HG03196 (cell line): Measurements from ENCODE around the gene OSBP2.
"Not testable (repeated sequence)": the region's sequence is repeated elsewhere in the genome, so short reads cannot be mapped to it uniquely, and the experiment has no call there.

Experiments
- ATAC-seq: cut with Tn5 transposase; IDR thresholded peaks from one replicate; pipeline ENCODE4 v1.9.1; 2021; ENCODE audit not compliant: unreplicated experiment

The OSBP2 gene

GRCh38 chr22:30694640-30695350 lies at the start of gene OSBP2:
Gene OSBP2 (plus strand): TSS chr22:30694874. CDS start chr22:30694910, 36 bp downstream.
- no peak for ATAC-seq

- no peak for ATAC-seq
Measured at GRCh38 chr22:30646518-30647160, 48.0 kb upstream of the OSBP2 start.

GRCh38 chr22:30647536-30647935 lies 47.1 kb upstream of the OSBP2 start:
- ATAC-seq = no peak

- no peak for ATAC-seq
Measured at GRCh38 chr22:30648825-30649224, 45.8 kb upstream of the OSBP2 start.

- peak; percentile 69 for ATAC-seq
Measured at GRCh38 chr22:30649430-30650007, 45.2 kb upstream of the OSBP2 start.

- ATAC-seq = no peak
Measured at GRCh38 chr22:30650508-30651116, 44.1 kb upstream of the OSBP2 start.

GRCh38 chr22:30652852-30653251 lies 41.8 kb upstream of the OSBP2 start:
- ATAC-seq = no peak

GRCh38 chr22:30654361-30654760 lies 40.3 kb upstream of the OSBP2 start:
- no peak for ATAC-seq

- no peak for ATAC-seq
Measured at GRCh38 chr22:30655532-30655931, 39.1 kb upstream of the OSBP2 start.

GRCh38 chr22:30662040-30662439 lies 32.6 kb upstream of the OSBP2 start:
- ATAC-seq = no peak

- no peak for ATAC-seq
Measured at GRCh38 chr22:30664798-30665197, 29.9 kb upstream of the OSBP2 start.

- ATAC-seq = no peak
Measured at GRCh38 chr22:30665266-30665665, 29.4 kb upstream of the OSBP2 start.

GRCh38 chr22:30665786-30666185 lies 28.9 kb upstream of the OSBP2 start:
- ATAC-seq = no peak

- ATAC-seq = no peak
Measured at GRCh38 chr22:30667107-30667493, 27.6 kb upstream of the OSBP2 start.

GRCh38 chr22:30667494-30668385 lies 26.9 kb upstream of the OSBP2 start, which contains the start of gene DUSP18:
Gene DUSP18 (minus strand): TSS chr22:30667875. CDS start chr22:30664003, 3,872 bp downstream.
- peak; percentile 81 for ATAC-seq

GRCh38 chr22:30668386-30668710 lies 26.3 kb upstream of the OSBP2 start:
- ATAC-seq = no peak

GRCh38 chr22:30671071-30671470 lies 23.6 kb upstream of the OSBP2 start:
- ATAC-seq = no peak

GRCh38 chr22:30673136-30673535 lies 21.5 kb upstream of the OSBP2 start:
- no peak for ATAC-seq

GRCh38 chr22:30674482-30674881 lies 20.2 kb upstream of the OSBP2 start:
- no peak for ATAC-seq

GRCh38 chr22:30675436-30675835 lies 19.2 kb upstream of the OSBP2 start:
- no peak for ATAC-seq

- not testable (repeated sequence) for ATAC-seq
Measured at GRCh38 chr22:30676565-30676964, 18.1 kb upstream of the OSBP2 start.
